ENCODE data around the gene MEF2D.

Gene MEF2D

DNA sequence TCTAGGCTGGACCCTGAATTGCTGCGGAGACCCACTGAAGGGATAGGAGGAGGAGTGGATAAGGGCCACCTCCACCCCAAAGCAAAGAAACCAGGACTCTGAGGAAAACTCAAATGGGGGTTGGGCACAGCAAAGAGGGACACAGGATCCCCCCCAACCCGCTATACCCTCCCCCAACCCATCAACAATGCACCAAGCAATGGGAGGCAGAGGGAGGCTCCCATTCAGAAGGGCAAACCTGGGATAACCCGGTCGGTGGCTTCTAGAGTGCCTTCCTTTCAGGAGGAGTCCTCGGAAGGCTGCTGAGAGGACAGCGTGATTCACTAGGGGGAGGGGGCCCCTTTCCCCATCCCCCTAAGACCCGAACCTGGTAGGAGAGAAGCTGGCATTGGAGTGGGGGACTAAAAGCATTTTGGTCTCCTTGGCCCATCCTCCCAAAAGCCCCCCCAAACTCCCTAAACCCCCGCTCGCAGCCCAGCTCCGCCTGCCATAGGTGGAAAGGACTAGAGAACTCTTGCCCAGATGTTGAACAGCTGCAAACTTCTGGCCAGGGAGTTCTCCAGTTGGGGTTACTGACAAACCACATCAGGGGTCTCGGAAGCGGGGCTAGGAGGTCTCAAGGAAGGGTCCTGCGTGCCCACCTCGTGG lies 1.3 kb downstream of the MEF2D start:
- peak; percentile 25 for DNase-seq

- peak; percentile 39 for DNase-seq
These were observed 2.0 kb downstream of the MEF2D start for GRCh38 chr1:156498432-156499193.

GRCh38 chr1:156497743-156498431 lies 2.7 kb downstream of the MEF2D start:
- DNase-seq, result no peak

DNA sequence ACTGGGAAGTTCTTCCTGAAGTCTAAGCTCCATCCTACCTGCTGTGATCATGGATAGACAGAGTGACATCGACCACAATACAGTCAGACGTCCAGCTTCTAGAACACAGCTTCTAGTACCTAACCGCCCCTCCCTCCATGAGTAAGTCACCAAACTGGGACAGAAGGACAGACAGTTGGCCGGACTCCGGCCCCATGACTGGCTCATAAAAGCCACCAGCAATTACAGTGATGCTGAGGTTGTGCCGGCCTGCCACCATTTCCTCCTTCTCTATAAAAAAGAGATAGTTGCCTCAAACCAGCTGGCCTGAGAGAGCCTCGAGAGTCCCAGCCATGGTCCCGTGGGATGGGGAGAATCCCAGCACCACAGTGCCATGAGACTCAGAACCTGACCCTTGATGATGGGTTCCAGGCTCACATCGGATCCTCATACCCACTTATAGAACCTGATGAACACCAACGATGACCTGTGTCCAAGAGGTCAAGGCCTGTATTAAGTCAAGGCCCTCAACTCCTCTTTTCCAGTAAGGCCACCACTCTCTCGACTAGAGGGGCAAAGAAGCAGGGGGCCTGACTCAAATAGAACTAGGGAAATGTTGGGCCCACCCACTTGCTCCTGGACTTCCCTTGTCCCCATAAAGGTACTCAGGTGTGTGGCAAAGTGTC lies 3.4 kb downstream of the MEF2D start:
- no peak for DNase-seq

DNA sequence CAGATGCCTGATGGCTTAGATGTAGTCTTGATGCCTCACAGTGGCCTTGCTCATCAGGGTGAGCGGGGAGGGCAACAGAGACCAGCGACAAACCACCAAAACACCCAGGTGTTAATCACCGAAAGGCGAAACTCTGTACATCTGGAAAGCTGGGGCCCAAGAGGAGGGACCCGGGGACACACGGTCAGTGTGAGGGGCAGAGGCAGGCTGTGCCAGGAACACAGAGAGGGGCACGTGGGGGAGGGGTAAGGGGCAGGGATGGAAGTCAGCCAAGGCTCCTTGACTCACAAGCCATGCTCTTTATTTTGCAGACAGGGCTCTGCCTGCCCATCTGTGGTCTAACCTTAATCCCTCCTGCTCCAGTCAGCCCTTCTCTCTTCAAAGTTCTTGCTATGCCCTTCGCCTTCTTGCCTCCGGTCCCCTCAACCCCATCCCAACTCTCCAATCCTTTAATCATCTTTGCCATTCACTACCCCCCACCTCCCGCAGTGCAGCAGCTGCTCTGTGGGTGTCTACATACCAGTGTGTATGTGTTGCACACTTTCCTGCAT lies 4.3 kb downstream of the MEF2D start:
- DNase-seq, result peak; percentile 36

DNA sequence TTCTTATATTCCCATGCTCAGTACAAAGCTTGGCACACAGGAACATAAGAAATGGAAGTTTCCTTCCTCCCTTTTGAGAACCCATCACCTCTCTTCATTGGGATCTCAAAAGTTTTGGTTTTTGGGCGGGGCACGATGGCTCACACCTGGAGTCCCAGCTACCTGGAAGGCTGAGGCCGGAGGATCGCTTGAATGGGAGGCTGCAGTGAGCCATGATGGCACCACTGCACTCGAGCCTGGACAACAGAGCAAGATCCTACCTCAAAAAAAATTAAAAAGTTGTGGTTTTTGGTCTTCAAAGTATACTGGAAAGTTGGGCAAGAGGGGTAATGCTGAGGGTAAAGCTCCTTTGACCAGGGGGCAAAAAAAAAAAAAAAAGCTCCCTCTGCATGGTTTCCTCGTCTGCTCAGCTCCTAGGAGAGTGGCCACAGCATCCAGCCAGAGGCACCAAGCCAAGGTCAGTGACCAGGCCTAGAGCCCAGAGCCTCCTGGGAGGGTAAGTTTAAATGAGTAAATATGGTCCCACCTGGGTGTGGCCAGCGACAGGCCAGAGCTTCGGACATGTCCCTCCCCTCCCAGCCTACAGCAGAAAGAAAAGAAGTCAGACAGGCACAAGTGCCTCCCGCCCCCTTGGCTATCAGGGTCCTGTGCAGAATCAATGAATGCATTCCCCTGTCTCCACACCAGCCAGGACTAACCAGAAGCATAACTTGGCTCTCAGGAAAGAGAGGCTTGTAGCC lies 5.0 kb downstream of the MEF2D start:
- DNase-seq, result no peak

DNA sequence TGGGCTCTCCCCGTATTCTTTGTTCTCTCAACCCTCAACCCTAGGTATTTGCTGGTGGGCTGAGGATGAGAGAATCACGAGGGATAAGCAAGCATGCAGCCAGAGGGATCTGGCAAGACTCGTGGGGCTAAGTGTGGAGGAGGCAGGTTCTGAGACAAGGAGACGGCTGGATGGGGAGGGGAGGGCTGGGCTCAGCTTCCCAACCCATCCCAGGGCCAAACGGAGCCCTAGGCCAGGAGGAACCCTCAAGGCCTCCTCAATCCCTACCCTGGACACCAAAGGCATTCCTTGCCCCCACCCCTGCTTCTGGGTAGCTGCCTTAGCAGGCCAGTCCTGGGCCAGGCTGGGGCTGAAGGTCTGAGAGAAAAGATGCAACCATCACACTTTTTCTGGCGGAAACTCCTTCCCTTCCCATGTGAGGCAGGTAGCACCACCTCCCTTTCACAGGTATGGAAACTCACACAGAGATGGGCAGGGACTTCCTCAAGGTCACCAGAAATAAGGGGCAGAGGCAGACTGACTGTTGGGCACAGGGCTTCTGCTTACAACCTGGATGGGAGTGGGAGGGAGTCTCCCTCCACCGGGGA lies 6.2 kb downstream of the MEF2D start:
- no peak for DNase-seq

DNA sequence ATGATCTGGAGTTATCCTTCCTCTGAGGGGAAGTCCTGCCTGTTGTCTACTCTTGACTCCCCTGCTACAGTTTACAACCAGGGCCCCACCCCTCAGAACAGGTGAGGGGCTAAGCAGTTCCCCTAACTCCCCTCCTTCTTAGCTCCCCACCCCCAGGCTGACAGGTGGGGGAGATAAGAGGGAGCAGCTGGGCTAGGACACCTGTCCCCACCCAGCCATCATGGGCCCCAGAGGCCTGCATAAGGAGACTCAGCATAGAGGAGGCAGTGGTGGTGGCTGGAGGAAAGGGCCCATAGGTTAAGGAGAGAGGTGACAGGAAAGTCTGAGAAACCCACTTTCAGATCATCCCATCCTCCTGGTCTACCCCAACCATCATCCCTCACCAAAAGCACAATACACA lies 6.8 kb downstream of the MEF2D start:
- no peak for DNase-seq

DNA sequence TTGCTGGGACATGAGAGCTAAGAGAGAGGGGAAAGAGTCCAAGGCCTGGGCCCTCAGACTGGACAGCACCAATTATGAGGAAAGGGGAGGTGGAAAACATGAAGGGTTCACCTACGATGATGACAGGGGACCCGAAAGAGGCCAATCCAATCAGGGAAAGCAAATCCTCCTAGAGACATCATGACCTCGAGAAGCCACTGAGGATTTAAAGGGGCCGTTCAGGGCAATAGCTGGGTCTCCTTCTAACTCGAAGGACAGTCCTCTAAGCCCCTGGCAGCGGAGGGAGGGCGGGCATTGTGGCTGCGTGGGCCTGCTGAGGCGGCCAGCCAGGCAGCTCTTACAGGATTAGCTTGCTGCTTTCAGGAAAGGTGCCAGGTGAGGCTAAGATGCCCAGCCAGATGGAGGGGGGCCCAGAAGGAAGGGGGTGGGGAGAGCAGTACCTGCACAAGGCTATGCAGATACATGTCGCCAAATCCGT lies 7.4 kb downstream of the MEF2D start:
- DNase-seq, result no peak

- DNase-seq, result no peak
These were observed 7.9 kb downstream of the MEF2D start for GRCh38 chr1:156492591-156493080.

GRCh38 chr1:156492013-156492590 lies 8.5 kb downstream of the MEF2D start:
- DNase-seq, result no peak

- no peak for DNase-seq
These were observed 9.2 kb downstream of the MEF2D start for GRCh38 chr1:156491151-156491949.

- peak; percentile 38 for DNase-seq
These were observed 10.1 kb downstream of the MEF2D start for GRCh38 chr1:156490401-156491032.

- DNase-seq, result no peak
These were observed 10.7 kb downstream of the MEF2D start for GRCh38 chr1:156489935-156490293.

DNA sequence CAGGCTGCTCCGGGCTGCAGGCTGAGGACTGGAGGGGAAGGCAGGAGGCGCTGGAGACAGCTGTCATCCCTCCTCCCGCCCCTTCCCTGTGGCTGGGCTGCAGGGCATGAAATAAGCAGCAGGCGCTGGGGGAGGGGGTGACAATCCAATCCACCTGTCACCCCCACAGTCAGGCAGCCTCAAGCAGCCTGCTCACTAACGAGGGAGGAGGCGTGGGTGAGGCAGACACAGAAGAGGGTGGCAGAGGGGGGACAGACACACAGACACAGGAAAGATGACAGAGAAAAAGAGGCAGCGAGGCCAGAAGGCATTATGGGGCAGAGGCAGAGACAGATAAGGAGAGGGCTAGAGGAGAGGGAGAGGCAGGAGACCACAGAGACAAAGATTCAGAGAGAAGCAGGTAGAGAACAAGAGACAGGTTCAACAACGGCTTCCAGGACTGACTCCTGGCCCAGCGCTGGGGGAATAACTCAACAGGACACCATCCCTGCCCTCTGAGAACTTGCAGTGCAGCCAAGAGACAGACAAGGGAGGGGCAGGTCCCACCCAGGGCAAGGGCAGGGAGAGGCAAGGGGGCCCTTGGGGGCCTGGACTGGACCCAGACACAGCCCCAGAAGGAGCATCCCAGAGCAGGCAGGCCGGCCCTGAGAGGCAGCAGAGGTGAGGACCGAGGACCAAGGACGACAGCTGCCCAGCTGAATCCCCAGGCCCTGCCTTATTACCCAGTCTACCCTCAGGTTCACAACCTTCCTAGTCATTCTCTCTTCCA lies 11.2 kb downstream of the MEF2D start:
- DNase-seq, result no peak

DNA sequence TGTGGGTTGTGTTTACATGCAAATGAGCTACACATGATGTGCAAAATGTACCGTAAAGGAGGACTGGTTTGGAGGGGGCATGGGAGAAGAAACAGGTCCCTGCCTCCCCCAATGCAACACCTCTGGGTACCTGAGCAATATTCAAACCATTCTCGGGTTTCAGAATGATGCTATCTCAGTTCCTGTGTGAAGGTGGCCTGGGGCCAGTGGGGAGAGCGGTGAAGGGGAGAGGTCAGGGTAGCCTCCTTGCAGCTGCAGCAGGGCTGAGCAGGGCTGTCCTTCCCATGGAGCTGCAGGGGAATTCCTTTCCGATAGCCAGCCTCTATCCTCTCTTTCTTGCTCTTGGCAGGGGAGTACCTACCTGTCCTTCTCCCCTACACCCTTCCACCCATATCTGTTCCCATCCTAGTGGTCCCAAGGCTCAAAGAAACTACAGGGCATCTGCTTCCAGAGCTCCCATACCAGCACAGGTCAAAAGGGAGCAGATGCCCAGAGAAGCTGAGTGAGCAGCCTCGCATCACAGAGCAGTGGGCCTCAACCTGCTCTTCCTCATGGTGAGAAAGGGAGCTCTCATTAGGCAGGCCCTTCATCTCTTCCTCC lies 11.9 kb downstream of the MEF2D start:
- no peak for DNase-seq

DNA sequence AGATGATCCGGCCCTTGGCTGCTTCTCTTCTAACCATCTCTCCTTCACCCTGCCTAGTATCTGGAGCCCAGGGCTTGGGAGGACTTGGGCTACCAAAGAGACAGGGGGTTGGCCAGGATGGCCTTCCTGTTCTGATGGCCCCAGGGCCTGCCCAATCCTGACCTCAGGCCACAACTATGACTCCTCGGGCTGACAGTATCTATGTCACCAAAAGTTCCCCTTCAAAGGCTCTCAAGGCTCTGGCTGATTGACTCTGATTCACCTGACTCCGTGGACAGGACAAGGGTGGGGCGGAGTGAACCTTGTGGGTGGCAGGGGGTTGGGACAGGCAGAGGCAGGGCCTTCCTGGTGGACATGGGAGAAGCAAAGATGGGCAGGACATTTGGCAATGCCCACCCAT lies 12.7 kb downstream of the MEF2D start:
- DNase-seq, result no peak

- DNase-seq, result no peak
These were observed 13.9 kb downstream of the MEF2D start for GRCh38 chr1:156486421-156487344.

Measured in fibroblast of skin of right quadriceps (primary cell).